Measurements from ENCODE around the gene CD248.
A peak's percentile ranks its signal among the peaks of the same experiment; 100 is the strongest.

The CD248 gene

DNA sequence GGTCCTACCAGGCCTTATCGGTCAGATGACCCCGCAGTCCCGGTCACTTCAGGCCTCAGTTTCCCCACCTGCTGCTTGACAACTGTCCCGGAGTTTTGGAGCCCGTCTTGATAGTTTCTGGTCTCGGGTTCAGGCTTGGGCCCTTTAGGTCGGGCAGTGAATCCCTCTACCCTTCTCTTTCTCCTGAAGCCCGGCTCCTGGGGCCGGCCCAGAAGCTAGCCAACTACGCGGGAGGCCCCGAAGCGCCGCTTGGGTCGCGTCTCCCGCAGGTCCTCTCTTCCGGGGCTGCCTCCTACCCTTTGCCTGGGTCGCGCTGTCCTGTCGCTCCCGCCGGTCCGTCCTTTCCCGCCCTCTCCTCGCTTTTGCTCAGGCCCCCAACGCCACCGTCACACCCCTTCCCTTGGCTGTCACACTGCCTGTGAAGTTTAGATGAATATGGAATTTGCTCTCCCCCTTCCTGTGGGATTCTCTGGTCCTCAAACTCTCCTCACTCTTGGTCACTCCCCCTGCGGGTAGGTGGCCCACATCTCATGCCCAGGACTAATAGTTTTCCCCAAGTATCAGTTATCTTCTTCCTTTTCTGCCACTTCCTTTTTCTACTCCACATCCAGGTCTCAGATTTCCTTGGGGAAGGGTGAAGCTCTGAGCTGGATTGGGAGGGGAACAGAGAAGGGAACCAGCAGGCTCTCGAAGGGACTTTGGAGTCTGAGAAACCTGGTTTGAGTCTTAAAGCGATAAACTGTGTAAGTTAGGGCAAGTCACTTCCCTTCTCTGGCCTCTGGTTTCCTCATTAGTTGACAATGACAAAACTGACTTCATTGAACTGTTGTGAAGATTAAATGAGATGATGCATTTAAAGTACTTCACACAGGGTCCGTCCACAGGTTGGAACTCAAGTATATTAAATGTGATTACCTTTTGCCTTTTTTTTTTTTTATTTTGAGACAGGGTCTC lies 47.6 kb downstream of the CD248 start:
- no peak for DNase-seq

GRCh38 chr11:66268244-66268951 lies 48.4 kb downstream of the CD248 start, which contains the start of gene RAB1B:
Gene RAB1B (plus strand): TSS chr11:66268639. CDS start chr11:66268680, 41 bp downstream.
- peak; percentile 99 for DNase-seq

DNA sequence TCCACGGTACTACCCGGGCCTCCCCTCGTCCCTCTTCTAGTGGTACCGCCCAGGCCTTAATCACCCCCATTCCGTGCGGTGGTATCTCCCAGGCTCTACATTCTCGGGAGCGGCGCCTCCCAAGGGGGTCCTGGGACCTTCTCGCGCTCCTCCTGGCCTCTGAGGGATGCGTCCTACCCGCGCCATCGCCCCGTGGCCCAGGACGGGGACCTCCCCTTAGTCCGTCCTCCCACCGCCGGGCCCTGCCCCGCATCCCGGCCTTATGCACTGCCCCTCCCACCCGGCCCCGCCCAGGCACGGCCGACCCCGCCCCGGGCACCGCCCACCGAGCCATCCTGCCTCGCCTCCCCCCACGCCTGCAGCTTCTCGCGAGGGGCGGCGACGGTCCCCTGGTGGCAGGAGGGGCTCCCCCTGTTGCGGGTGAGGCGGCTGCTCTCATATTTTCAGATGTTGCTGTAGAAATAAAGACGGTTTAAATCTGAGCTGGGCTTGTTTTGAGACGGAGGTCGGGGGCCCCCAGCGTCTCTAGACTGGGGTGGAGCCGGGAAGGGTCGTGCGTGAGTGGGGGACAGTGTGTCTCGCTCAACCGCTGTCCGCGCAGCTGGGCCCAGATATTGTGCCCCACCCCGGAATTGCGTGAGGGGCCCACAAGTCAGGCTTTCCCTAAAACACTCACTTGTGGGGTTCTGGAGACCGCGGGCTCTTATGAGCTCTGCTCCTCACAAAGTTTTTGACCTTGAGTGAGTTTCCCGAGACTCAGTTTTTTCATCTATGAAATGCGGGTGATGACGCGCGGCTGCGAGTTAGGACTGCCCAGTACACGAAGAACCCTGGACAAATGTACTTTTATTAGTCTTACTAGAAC lies 49.2 kb downstream of the CD248 start:
- peak; percentile 83 for DNase-seq

- no peak for DNase-seq
Observed at GRCh38 chr11:66267039-66267378, 49.8 kb downstream of the CD248 start.

DNA sequence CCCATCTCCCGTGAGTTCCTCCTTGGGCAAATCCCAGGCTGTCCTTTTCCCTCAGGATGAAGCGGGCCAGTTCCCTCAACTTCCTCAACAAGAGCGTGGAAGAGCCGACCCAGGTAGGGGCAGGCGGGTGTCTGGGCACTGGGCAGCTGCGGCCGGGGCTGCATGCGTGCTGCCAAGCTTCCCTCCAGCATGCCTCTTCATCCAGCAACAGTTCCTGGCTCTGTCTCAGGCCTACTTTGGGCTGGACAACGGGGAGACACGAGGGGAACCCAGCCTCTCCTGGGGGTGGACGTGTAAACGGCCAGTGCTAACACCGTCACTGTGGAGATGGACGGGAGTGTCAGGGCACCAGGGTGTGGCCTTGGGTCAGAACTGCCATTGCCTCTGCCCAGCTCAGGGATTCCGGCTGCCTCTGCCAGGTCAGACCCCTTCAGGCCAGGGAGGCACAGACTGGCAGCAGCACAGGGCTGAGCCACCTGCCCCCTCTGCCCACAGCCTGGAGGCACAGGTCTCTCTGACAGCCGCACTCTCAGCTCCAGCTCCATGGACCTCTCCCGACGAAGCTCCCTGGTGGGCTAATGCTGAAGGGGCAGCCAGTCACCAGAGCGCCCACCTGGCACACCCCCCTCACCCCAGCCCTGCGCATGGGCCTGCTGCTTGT lies 50.3 kb downstream of the CD248 start:
- DNase-seq: no peak

DNA sequence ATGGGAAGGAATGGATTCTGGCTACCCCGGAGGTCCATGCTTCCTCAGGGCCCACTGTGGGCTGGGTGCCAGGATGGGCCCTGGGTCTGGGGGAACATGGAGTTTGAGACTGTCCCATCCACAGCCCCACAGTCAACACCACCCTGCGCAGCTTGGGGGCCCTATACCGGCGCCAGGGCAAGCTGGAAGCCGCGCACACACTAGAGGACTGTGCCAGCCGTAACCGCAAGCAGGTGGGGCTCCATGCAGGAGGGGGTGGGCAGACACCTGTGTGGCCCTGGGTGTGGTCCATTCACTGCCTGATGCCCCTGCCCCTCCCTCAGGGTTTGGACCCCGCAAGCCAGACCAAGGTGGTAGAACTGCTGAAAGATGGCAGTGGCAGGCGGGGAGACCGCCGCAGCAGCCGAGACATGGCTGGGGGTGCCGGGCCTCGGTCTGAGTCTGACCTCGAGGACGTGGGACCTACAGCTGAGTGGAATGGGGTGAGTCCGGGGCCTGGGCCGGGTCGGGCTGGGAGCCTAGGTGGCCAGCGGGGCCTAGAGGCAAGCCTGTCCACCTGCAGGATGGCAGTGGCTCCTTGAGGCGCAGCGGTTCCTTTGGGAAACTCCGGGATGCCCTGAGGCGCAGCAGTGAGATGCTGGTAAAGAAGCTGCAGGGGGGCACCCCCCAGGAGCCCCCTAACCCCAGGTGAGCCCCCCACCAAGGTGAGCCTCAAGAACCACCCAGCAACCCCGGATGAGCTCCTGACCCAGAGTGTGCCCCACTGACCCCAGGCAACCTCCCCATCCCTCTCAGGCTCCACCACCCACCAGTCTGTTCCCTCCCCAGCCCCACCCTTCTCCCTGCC lies 51.1 kb downstream of the CD248 start:
- DNase-seq: no peak

DNA sequence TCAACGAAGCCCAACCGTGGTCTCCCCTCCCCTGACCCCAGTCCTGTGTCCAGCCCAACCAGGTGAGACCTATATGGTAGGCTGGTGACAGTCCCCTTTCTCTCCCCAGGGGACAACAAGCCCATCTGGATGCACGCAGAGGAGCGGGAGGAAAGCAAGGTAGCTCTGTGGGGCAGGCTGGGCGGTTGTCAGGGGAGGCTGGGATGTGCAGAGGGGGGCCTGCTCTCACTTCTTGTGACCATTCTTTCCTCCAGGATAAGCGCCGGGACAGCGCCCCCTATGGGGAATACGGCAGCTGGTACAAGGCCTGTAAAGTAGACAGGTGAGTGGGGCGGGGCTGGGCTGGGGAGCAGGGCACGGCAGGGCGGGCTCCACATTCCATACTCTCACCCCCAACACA lies 51.9 kb downstream of the CD248 start:
- no peak for DNase-seq
